K562 (cell line): Measurements from ENCODE around the gene DCST1. TPM values are rescaled to one million over a fixed set of nuclear protein-coding genes. Genes with fewer than 3 reads are reported as not detected.

Source experiments
- DEAF1 ChIP-seq: fragments of 450-650 bp; formaldehyde crosslinking; IDR thresholded peaks from 2 replicates; pipeline ENCODE4 v1.4.0; 2020; ENCODE audit warnings: mild to moderate bottlenecking, moderate library complexity
- OTX1 ChIP-seq: fragments of 450-650 bp; formaldehyde crosslinking; IDR thresholded peaks from 2 replicates; pipeline ENCODE4 v1.4.0; 2022; ENCODE audit warnings: mild to moderate bottlenecking
- PHF8 ChIP-seq: fragments of 200-600 bp; sonication (generic); IDR thresholded peaks from 2 replicates; pipeline ENCODE4 v1.6.1; 2012; ENCODE audit warnings: mixed run types, mild to moderate bottlenecking, inconsistent platforms, low read length, moderate library complexity, borderline replicate concordance
- RNF219 ChIP-seq: fragments of 250-450 bp; sonication (Bioruptor Pico); IDR thresholded peaks from 2 replicates; pipeline ENCODE4 v1.5.0; 2022; ENCODE audit warnings: mild to moderate bottlenecking
- THAP12 ChIP-seq: fragments of 250-450 bp; sonication (Bioruptor Pico); IDR thresholded peaks from 2 replicates; pipeline ENCODE4 v1.9.0; 2021; ENCODE audit warnings: mild to moderate bottlenecking, inconsistent platforms
- ZBTB34 ChIP-seq: fragments of 250-450 bp; sonication (Bioruptor Pico); IDR thresholded peaks from 2 replicates; pipeline ENCODE4 v1.8.0; 2021; ENCODE audit warnings: mild to moderate bottlenecking, moderate library complexity
- ZC3H4 ChIP-seq: sonication (generic); formaldehyde crosslinking; IDR thresholded peaks from 2 replicates; pipeline ENCODE4 v1.9.0; 2021; ENCODE audit warnings: missing genetic modification reagents, borderline replicate concordance
- ZNF133 ChIP-seq: fragments of 250-450 bp; sonication (Bioruptor Pico); IDR thresholded peaks from 2 replicates; pipeline ENCODE4 v1.4.0; 2020; ENCODE audit warnings: mild to moderate bottlenecking
- ZNF274 ChIP-seq: IDR thresholded peaks from 2 replicates; pipeline ENCODE4 v1.6.1; 2011; ENCODE audit warnings: low read depth, mild to moderate bottlenecking, low read length, moderate library complexity, borderline replicate concordance
- ZNF444 ChIP-seq: fragments of 250-450 bp; sonication (Bioruptor Pico); IDR thresholded peaks from 2 replicates; pipeline ENCODE4 v1.4.0; 2020; ENCODE audit warnings: mild to moderate bottlenecking, moderate library complexity
- polyA plus RNA-seq, 8 experiments: library from polyadenylated mRNA; depleted of rRNA in 4 of 8; stranded (reverse) in 5 of 8; unstranded in 3 of 8; fragments of >200 nt; fragmentation: Nextera tagmentation in 2 of 8; fragmentation: Illumina TruSeq in 1 of 8; extraction: Ambion mirVana in 2 of 8; extraction: Trizol in 1 of 8; gene quantifications; 2 replicates each; pipeline versions ENCODE4 v1.2.1 to v1.2.3, GENCODE V29; 2011 to 2014; ENCODE audit warnings: inconsistent platforms in 1 of 8, missing spikeins in 1 of 8
- total RNA-seq, 7 experiments: library from RNA; depleted of rRNA in 6 of 7; stranded (reverse); fragments of >200 nt in 6 of 7; fragmentation: Illumina TruSeq in 2 of 7; extraction: Trizol in 2 of 7; gene quantifications; 2 replicates each; pipeline versions ENCODE4 v1.2.1 to v1.2.3, GENCODE V29; 2011 to 2021; ENCODE audit warnings: low replicate concordance in 1 of 7
- TF ChIP-seq, protein P1 (sequence below): fragments of 250-450 bp; sonication (Bioruptor Pico); IDR thresholded peaks from 2 replicates; pipeline ENCODE4 v1.5.0; 2020; ENCODE audit warnings: mild to moderate bottlenecking
- TF ChIP-seq, protein P2 (sequence below): fragments of 250-450 bp; sonication (Bioruptor Pico); IDR thresholded peaks from 2 replicates; pipeline ENCODE4 v1.8.0; 2022; ENCODE audit warnings: moderate library complexity, mild to moderate bottlenecking, inconsistent platforms
- TF ChIP-seq, protein P3 (sequence below): fragments of 450-650 bp; IDR thresholded peaks from one replicate; pipeline ENCODE4 v1.6.1; 2018; ENCODE audit warnings: mild to moderate bottlenecking, moderate library complexity; ENCODE audit not compliant: partially characterized antibody

Gene DCST1
- total and polyA plus RNA-seq, 9 of the 15 experiments (the other 6 are each of a cell fraction or from before 2014, with no cell fraction given): not detected

DNA sequence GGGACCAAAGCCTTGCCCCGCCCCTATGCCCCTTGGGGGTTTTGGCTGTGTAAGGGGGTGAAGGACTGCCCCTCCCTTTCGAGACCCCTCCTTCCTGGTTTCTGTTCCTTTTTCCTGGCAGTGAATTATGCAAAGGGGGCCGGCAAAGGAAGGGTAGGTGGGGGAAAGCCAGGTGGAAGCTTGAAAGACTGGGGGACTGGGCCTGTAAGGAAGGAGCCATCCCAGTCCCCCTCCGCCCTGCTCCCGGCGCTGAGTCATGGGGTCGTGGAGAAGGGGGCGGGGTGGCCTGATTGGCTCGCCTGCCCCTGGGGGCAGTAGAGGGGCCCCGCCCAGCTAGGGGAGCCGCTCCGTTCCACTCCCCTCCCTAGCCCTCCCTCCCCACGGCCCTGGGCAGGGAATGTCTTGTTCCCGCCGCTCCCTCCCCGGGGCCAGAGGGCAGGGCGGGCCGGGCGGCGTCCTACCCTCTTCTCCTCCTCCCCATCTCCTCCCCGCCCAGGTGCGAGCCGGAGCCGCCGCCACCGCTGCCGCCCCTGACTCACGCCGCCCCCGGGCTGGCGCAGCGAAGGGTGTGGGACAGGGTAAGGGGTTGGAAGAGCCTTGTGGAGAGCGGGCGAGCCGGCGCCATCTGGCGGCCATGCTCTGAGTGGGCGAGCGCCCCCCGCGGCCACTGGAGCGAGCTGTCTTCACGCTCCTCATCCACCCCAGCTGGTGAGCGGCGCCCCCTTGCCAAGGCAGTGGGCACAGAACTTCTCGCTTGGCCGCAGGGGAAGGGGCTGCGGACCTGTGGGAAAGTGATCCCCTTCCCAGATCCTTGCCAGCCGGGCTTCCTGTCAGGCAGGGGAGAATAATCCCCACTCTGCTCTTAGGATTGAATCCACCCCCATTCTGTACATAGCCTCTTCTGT, 16.3 kb upstream of the DCST1 start (continued):
- TF ChIP-seq DEAF1 (CRISPR knock-in tag): peak; percentile 84
- no peak; the same call in 1 of the 2 replicates for TF ChIP-seq PHF8
- no peak for TF ChIP-seq ZNF133 (CRISPR knock-in tag)
- TF ChIP-seq, protein P1, sequence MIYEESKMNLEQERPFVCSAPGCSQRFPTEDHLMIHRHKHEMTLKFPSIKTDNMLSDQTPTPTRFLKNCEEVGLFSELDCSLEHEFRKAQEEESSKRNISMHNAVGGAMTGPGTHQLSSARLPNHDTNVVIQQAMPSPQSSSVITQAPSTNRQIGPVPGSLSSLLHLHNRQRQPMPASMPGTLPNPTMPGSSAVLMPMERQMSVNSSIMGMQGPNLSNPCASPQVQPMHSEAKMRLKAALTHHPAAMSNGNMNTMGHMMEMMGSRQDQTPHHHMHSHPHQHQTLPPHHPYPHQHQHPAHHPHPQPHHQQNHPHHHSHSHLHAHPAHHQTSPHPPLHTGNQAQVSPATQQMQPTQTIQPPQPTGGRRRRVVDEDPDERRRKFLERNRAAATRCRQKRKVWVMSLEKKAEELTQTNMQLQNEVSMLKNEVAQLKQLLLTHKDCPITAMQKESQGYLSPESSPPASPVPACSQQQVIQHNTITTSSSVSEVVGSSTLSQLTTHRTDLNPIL: no peak
- TF ChIP-seq ZC3H4 (CRISPR knock-in tag): no peak
- peak; percentile 11; the same call in 1 of the 2 replicates for TF ChIP-seq THAP12
- TF ChIP-seq ZNF444 (CRISPR knock-in tag): no peak
- no peak for TF ChIP-seq ZBTB34
- TF ChIP-seq, protein P2, sequence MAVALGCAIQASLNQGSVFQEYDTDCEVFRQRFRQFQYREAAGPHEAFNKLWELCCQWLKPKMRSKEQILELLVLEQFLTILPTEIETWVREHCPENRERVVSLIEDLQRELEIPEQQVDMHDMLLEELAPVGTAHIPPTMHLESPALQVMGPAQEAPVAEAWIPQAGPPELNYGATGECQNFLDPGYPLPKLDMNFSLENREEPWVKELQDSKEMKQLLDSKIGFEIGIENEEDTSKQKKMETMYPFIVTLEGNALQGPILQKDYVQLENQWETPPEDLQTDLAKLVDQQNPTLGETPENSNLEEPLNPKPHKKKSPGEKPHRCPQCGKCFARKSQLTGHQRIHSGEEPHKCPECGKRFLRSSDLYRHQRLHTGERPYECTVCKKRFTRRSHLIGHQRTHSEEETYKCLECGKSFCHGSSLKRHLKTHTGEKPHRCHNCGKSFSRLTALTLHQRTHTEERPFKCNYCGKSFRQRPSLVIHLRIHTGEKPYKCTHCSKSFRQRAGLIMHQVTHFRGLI: no peak
- TF ChIP-seq OTX1 (CRISPR knock-in tag): peak; percentile 67; the same call in 1 of the 2 replicates
- TF ChIP-seq RNF219 (CRISPR knock-in tag): no peak
- TF ChIP-seq, protein P3, sequence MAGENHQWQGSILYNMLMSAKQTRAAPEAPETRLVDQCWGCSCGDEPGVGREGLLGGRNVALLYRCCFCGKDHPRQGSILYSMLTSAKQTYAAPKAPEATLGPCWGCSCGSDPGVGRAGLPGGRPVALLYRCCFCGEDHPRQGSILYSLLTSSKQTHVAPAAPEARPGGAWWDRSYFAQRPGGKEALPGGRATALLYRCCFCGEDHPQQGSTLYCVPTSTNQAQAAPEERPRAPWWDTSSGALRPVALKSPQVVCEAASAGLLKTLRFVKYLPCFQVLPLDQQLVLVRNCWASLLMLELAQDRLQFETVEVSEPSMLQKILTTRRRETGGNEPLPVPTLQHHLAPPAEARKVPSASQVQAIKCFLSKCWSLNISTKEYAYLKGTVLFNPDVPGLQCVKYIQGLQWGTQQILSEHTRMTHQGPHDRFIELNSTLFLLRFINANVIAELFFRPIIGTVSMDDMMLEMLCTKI: no peak
- TF ChIP-seq ZNF274: no peak
